IMR-90 (cell line): ENCODE data around the gene CRYBG3. TPM values are rescaled to one million over a fixed set of nuclear protein-coding genes. Genes with fewer than 3 reads are reported as not detected.

Experiments
- ATAC-seq: fragments of 200-7000 bp; cut with Tn5 transposase; 2 replicates; pipeline ENCODE4 v1.9.1; 2020; ENCODE audit warnings: low read depth, mild to moderate bottlenecking, moderate library complexity
- BruUV-seq: library from RNA; stranded (reverse); fragments of 400-500 nt; replicated peaks from 2 replicates; lab custom pipeline; 2021; lab: Mats Ljungman, UMichigan
- CTCF ChIA-PET: fragments of 300-600 bp; formaldehyde crosslinking; extraction: SDS; loops from one replicate; lab custom pipeline; 2021; ENCODE audit warnings: antibody characterized with exemption; lab: Yijun Ruan, JAX
- POLR2A ChIA-PET: fragments of 300-600 bp; sonication (Branson Sonifier 250); formaldehyde crosslinking; loops from one replicate; lab custom pipeline; 2022; ENCODE audit warnings: antibody characterized with exemption; ENCODE audit not compliant: unreplicated experiment; lab: Charles Lee
- DNase-seq: peaks from one replicate; pipeline ENCODE4 v3.0.0; 2013
- H2AFZ ChIP-seq: replicated peaks from 2 replicates; pipeline ENCODE3; 2013; ENCODE audit warnings: low read length, mild to moderate bottlenecking; ENCODE audit not compliant: poor library complexity
- H2AK5ac ChIP-seq: 2 replicates; pipeline ENCODE4 v1.6.1; 2013; ENCODE audit warnings: low read depth, low read length, inconsistent platforms
- H2AK9ac ChIP-seq: replicated peaks from 2 replicates; pipeline ENCODE3; 2013; ENCODE audit warnings: mild to moderate bottlenecking, low read depth, low read length, moderate library complexity; ENCODE audit not compliant: poor library complexity
- H2BK120ac ChIP-seq: 2 replicates; pipeline ENCODE4 v1.6.1; 2013; ENCODE audit warnings: low read depth, low read length, inconsistent platforms
- H2BK15ac ChIP-seq: 3 replicates; pipeline ENCODE4 v1.6.1; 2013; ENCODE audit warnings: low read depth, low read length, inconsistent platforms
- H2BK20ac ChIP-seq: 2 replicates; pipeline ENCODE4 v1.6.1; 2013; ENCODE audit warnings: low read depth, mild to moderate bottlenecking, inconsistent platforms, low read length, moderate library complexity
- H2BK5ac ChIP-seq: 2 replicates; pipeline ENCODE4 v1.6.1; 2013; ENCODE audit warnings: mild to moderate bottlenecking, low read depth, low read length, inconsistent platforms; ENCODE audit not compliant: poor library complexity, severe bottlenecking
- H3K14ac ChIP-seq: replicated peaks from 2 replicates; pipeline ENCODE4 v1.6.1; 2013; ENCODE audit warnings: low read depth, low read length, inconsistent platforms
- H3K18ac ChIP-seq: 2 replicates; pipeline ENCODE4 v1.6.1; 2013; ENCODE audit warnings: low read depth, low read length, control low read depth
- H3K23ac ChIP-seq: 2 replicates; pipeline ENCODE4 v1.6.1; 2013; ENCODE audit warnings: low read depth, low read length, inconsistent platforms
- H3K27ac ChIP-seq: 2 replicates; pipeline ENCODE4 v1.5.1; 2013; ENCODE audit warnings: mild to moderate bottlenecking, control low read depth, low read length; ENCODE audit not compliant: insufficient read depth
- H3K27me3 ChIP-seq: 2 replicates; pipeline ENCODE4 v1.6.1; 2013; ENCODE audit warnings: low read length; ENCODE audit not compliant: control insufficient read depth, insufficient read depth
- H3K36me3 ChIP-seq: 2 replicates; pipeline ENCODE4 v1.6.1; 2013; ENCODE audit warnings: low read length, mixed read lengths; ENCODE audit not compliant: control insufficient read depth, insufficient read depth
- H3K4ac ChIP-seq: 2 replicates; pipeline ENCODE4 v1.6.1; 2013; ENCODE audit warnings: low read depth, low read length, inconsistent platforms
- H3K4me1 ChIP-seq: 2 replicates; pipeline ENCODE4 v1.6.1; 2013; ENCODE audit warnings: low read length, mixed read lengths; ENCODE audit not compliant: control insufficient read depth, insufficient read depth
- H3K4me2 ChIP-seq: 2 replicates; pipeline ENCODE4 v1.6.1; 2013; ENCODE audit warnings: low read depth, mild to moderate bottlenecking, control low read depth, low read length, moderate library complexity
- H3K4me3 ChIP-seq: 2 replicates; pipeline ENCODE4 v1.5.1; 2013; ENCODE audit warnings: low read depth, mild to moderate bottlenecking, control low read depth, low read length, moderate library complexity; ENCODE audit not compliant: insufficient read depth
- H3K56ac ChIP-seq: 2 replicates; pipeline ENCODE4 v1.6.1; 2013; ENCODE audit warnings: low read length, inconsistent platforms; ENCODE audit not compliant: insufficient read depth; ENCODE audit errors: extremely low read depth
- H3K79me1 ChIP-seq, 2 experiments: 2 replicates each; pipeline ENCODE4 v1.6.1; 2013; ENCODE audit warnings: low read length in 2 of 2, inconsistent platforms in 1 of 2, low read depth in 1 of 2
- H3K9ac ChIP-seq: 2 replicates; pipeline ENCODE4 v1.6.1; 2013; ENCODE audit warnings: low read depth, low read length, control low read depth
- H3K9me1 ChIP-seq: 2 replicates; pipeline ENCODE4 v1.6.1; 2013; ENCODE audit warnings: low read length, inconsistent platforms; ENCODE audit not compliant: insufficient read depth
- H3K9me3 ChIP-seq: 2 replicates; pipeline ENCODE4 v1.6.1; 2013; ENCODE audit warnings: low read length; ENCODE audit not compliant: control insufficient read depth, insufficient read depth
- H4K20me1 ChIP-seq: 2 replicates; pipeline ENCODE4 v1.6.1; 2013; ENCODE audit warnings: low read length, inconsistent platforms; ENCODE audit not compliant: insufficient read depth
- H4K5ac ChIP-seq: 2 replicates; pipeline ENCODE4 v1.6.1; 2013; ENCODE audit warnings: mild to moderate bottlenecking, low read depth, low read length, control low read depth
- H4K8ac ChIP-seq, 2 experiments: 2 replicates each; pipeline ENCODE4 v1.6.1; 2013; ENCODE audit warnings: low read depth in 2 of 2, low read length in 2 of 2, control low read depth in 1 of 2, inconsistent platforms in 1 of 2
- H4K91ac ChIP-seq: 2 replicates; pipeline ENCODE4 v1.6.1; 2013; ENCODE audit warnings: low read depth, low read length, inconsistent platforms; ENCODE audit not compliant: insufficient read depth
- CEBPB ChIP-seq: IDR thresholded peaks from 2 replicates; pipeline ENCODE4 v1.6.1; 2012; ENCODE audit warnings: low read depth, low read length, improper control_type of control experiment
- CHD1 ChIP-seq: IDR thresholded peaks from 2 replicates; pipeline ENCODE4 v1.6.1; 2012; ENCODE audit warnings: low read depth, low read length, improper control_type of control experiment
- CTCF ChIP-seq: conservative IDR thresholded peaks from 2 replicates; pipeline ENCODE4 v1.5.1; 2012; ENCODE audit warnings: mild to moderate bottlenecking, low read depth, low read length, improper control_type of control experiment
- MAZ ChIP-seq: IDR thresholded peaks from 2 replicates; pipeline ENCODE4 v1.6.1; 2012; ENCODE audit warnings: low read depth, mild to moderate bottlenecking, low read length, improper control_type of control experiment, moderate library complexity, borderline replicate concordance
- MXI1 ChIP-seq: IDR thresholded peaks from 2 replicates; pipeline ENCODE4 v1.6.1; 2012; ENCODE audit warnings: low read depth, mild to moderate bottlenecking, low read length, moderate library complexity, borderline replicate concordance
- POLR2A ChIP-seq: IDR thresholded peaks from 2 replicates; pipeline ENCODE4 v1.6.1; 2012; ENCODE audit warnings: mild to moderate bottlenecking, low read depth, low read length
- RAD21 ChIP-seq: IDR thresholded peaks from 2 replicates; pipeline ENCODE4 v1.6.1; 2012; ENCODE audit warnings: low read length, improper control_type of control experiment
- RFX5 ChIP-seq: IDR thresholded peaks from 2 replicates; pipeline ENCODE4 v1.8.0; 2012; ENCODE audit warnings: low read depth, mild to moderate bottlenecking, low read length, moderate library complexity
- WGBS, 2 experiments: methylation state at CpG; one replicate each; pipeline versions ENCODE4 v1.1.5 to v1.1.7; 2013; ENCODE audit warnings: missing lambda C conversion rate in 2 of 2; ENCODE audit not compliant: insufficient read length in 1 of 2; ENCODE audit errors: extremely low coverage in 2 of 2; 5-methylcytosine and 5-hydroxymethylcytosine counted together
- dilution Hi-C: fragments of 300-500 bp; cut with HindIII; formaldehyde crosslinking; loops from one replicate; pipeline ENCODE4 v1.14.3; 2018; ENCODE audit warnings: low sequenced_read_pairs; ENCODE audit not compliant: unreplicated experiment
- in situ Hi-C: fragments of 300-500 bp; cut with MboI; formaldehyde crosslinking; loops from 3 replicates; pipeline ENCODE4 v1.14.3; 2019; ENCODE audit warnings: low sequenced_read_pairs, inconsistent platforms, mixed read lengths
- intact Hi-C: fragments of 100-400 bp; cut with micrococcal nuclease; formaldehyde crosslinking; loops from 2 replicates; pipeline ENCODE4 v1.10.0; 2022
- polyA plus RNA-seq, 3 experiments: library from polyadenylated mRNA; depleted of rRNA; stranded (reverse); fragments of >200 nt; gene quantifications; 2 replicates each; pipeline ENCODE4 v1.2.3, GENCODE V29; 2012; ENCODE audit warnings: low replicate concordance in 1 of 3
- total RNA-seq: library from RNA; depleted of rRNA; stranded (reverse); fragments of >200 nt; gene quantifications from 2 replicates; pipeline ENCODE4 v1.2.3, GENCODE V29; 2012

The CRYBG3 gene
- total and polyA plus RNA-seq, 2 of the 4 experiments (the other 2 are of a cell fraction): 4.9 to 26.2 TPM

- Histone ChIP-seq H3K36me3 (no peaks in the 10 kb centered on the region), H3K9ac (no peak overlapping the region), H3K27ac (no peak overlapping the region), H4K20me1 (no peaks in the 10 kb centered on the region), H3K4me2 (no peak overlapping the region), H2AK9ac (no peak overlapping the region), H3K27me3 (peaks cover 3% of the 10 kb centered on the region; the same call in 1 of the 2 replicates), H3K4me1 (no peaks in the 10 kb centered on the region), H4K8ac (no peak overlapping the region), H3K18ac (no peak overlapping the region), H3K4ac (no peak overlapping the region), H3K9me3 (no peaks in the 10 kb centered on the region), H2AK5ac (no peak overlapping the region), H3K56ac (no peak overlapping the region), H2BK15ac (no peak overlapping the region), H3K14ac (no peak overlapping the region), H2BK5ac (no peak overlapping the region), H4K91ac (no peak overlapping the region), H2BK120ac (no peak overlapping the region), H4K5ac (no peak overlapping the region), H3K23ac (no peak overlapping the region), H3K9me1 (no peaks in the 10 kb centered on the region), H2AFZ (no peak overlapping the region), H2BK20ac (no peak overlapping the region), H3K4me3 (no peak overlapping the region), H3K79me1 (no peaks in the 10 kb centered on the region)
- TF ChIP-seq CTCF: no peak
- no peak for TF ChIP-seq RAD21
- no peak for TF ChIP-seq RFX5
- TF ChIP-seq MXI1: no peak
- no peak for TF ChIP-seq CHD1
- no peak for TF ChIP-seq POLR2A
- no peak for TF ChIP-seq CEBPB
- TF ChIP-seq MAZ: no peak
- ATAC-seq (no peak), DNase-seq (no peak)
- in situ Hi-C loops: no loop called here
- BruUV-seq: no TSS peak
- intact Hi-C loops: no loop called here
- 40% methylated on average over 1 of the region's 2 CpGs; no CpG with 5 or more reads in 1 of the 2 experiments for WGBS, 2 experiments
- ChIA-PET POLR2A (no interaction called here), CTCF (no interaction called here)
- dilution Hi-C loops: no loop called here
Measured at GRCh38 chr3:97992547-97993173, 170.8 kb downstream of the CRYBG3 start.
